NCI-H524 (cell line): ENCODE measurements around the gene LPAR2.
A peak's percentile ranks its signal among the peaks of the same experiment; 100 is the strongest.
"Not testable (repeated sequence)": the region's sequence is repeated elsewhere in the genome, so short reads cannot be mapped to it uniquely, and the experiment has no call there.

Experiments
- DNase-seq, 2 experiments: peaks; one replicate each; lab custom pipeline; 2025; lab: John Stamatoyannopoulos, UW

The LPAR2 gene

GRCh38 chr19:19631346-19631745 lies 3.3 kb upstream of the LPAR2 start:
- DNase-seq = no peak

GRCh38 chr19:19630426-19630825 lies 2.4 kb upstream of the LPAR2 start:
- no peak for DNase-seq

- no peak for DNase-seq
Measured at GRCh38 chr19:19630062-19630414, 2.0 kb upstream of the LPAR2 start.

GRCh38 chr19:19628501-19629134 lies 598 bp upstream of the LPAR2 start:
- DNase-seq = peak in 1 of 2 experiments; percentile 40

- no peak for DNase-seq
Measured at GRCh38 chr19:19626516-19627472, 1.2 kb downstream of the LPAR2 start.

- DNase-seq = no peak
Measured at GRCh38 chr19:19624032-19624570, 3.9 kb downstream of the LPAR2 start.

GRCh38 chr19:19623383-19623782 lies 4.6 kb downstream of the LPAR2 start:
- no peak for DNase-seq

GRCh38 chr19:19619849-19620210 lies 8.2 kb downstream of the LPAR2 start:
- no peak for DNase-seq

GRCh38 chr19:19619181-19619848 lies 8.7 kb downstream of the LPAR2 start:
- no peak for DNase-seq

GRCh38 chr19:19618219-19619051 lies 9.6 kb downstream of the LPAR2 start, which contains the start of gene PBX4:
PBX4 (minus strand) TSS chr19:19618687; CDS start chr19:19618629, 58 bp downstream.
- peak; percentile 98 to 99 for DNase-seq

- no peak for DNase-seq
Measured at GRCh38 chr19:19615086-19615485, 12.9 kb downstream of the LPAR2 start.

GRCh38 chr19:19613506-19613905 lies 14.5 kb downstream of the LPAR2 start:
- no peak for DNase-seq

- DNase-seq = no peak
Measured at GRCh38 chr19:19610376-19611202, 17.4 kb downstream of the LPAR2 start.

- DNase-seq = not testable (repeated sequence)
Measured at GRCh38 chr19:19606686-19607085, 21.3 kb downstream of the LPAR2 start.

- peak in 1 of 2 experiments; percentile 54 for DNase-seq
Measured at GRCh38 chr19:19606021-19606420, 22.0 kb downstream of the LPAR2 start.

- DNase-seq = no peak
Measured at GRCh38 chr19:19602713-19603324, 25.2 kb downstream of the LPAR2 start.

GRCh38 chr19:19602136-19602712 lies 25.8 kb downstream of the LPAR2 start:
- DNase-seq = no peak

GRCh38 chr19:19600793-19601330 lies 27.2 kb downstream of the LPAR2 start:
- no peak for DNase-seq

- DNase-seq = not testable (repeated sequence)
Measured at GRCh38 chr19:19598728-19599451, 29.1 kb downstream of the LPAR2 start.
